H9 (cell line): ENCODE results near the gene STRIP1. TPM values are rescaled to one million over a fixed set of nuclear protein-coding genes. Genes with fewer than 3 reads are reported as not detected.

Source experiments
- DNase-seq: peaks from one replicate; pipeline ENCODE4 v3.0.0-alpha.2; 2017
- H2AFZ ChIP-seq: one replicate; pipeline ENCODE4 v1.6.1; 2013; ENCODE audit warnings: mild to moderate bottlenecking, low read length, control low read depth, moderate library complexity
- H2AK5ac ChIP-seq: 2 replicates; pipeline ENCODE4 v1.6.1; 2013; ENCODE audit warnings: low read length, control low read depth, mixed read lengths; ENCODE audit not compliant: insufficient read length
- H2BK120ac ChIP-seq: one replicate; pipeline ENCODE4 v1.6.1; 2013; ENCODE audit warnings: low read depth, mild to moderate bottlenecking, low read length, control low read depth, inconsistent platforms; ENCODE audit not compliant: poor library complexity, severe bottlenecking
- H2BK12ac ChIP-seq: 2 replicates; pipeline ENCODE4 v1.6.1; 2013; ENCODE audit warnings: low read length, control low read depth, mixed read lengths, low read depth; ENCODE audit not compliant: insufficient read length
- H2BK15ac ChIP-seq: 2 replicates; pipeline ENCODE4 v1.6.1; 2013; ENCODE audit warnings: low read depth, low read length, control low read depth
- H2BK20ac ChIP-seq: one replicate; pipeline ENCODE4 v1.6.1; 2013; ENCODE audit warnings: low read depth, mild to moderate bottlenecking, low read length, control low read depth, inconsistent platforms; ENCODE audit not compliant: poor library complexity, severe bottlenecking
- H2BK5ac ChIP-seq: 2 replicates; pipeline ENCODE4 v1.6.1; 2013; ENCODE audit warnings: low read length, control low read depth, mixed read lengths; ENCODE audit not compliant: insufficient read length
- H3K14ac ChIP-seq: 2 replicates; pipeline ENCODE4 v1.6.1; 2013; ENCODE audit warnings: low read length, control low read depth; ENCODE audit not compliant: insufficient read depth
- H3K18ac ChIP-seq: 2 replicates; pipeline ENCODE4 v1.6.1; 2013; ENCODE audit warnings: low read depth, mild to moderate bottlenecking, mixed read lengths, low read length, control low read depth; ENCODE audit not compliant: insufficient read length
- H3K23ac ChIP-seq: 2 replicates; pipeline ENCODE4 v1.6.1; 2013; ENCODE audit warnings: low read length, control low read depth, mixed read lengths, low read depth; ENCODE audit not compliant: insufficient read length
- H3K23me2 ChIP-seq: 2 replicates; pipeline ENCODE4 v1.6.1; 2013; ENCODE audit warnings: low read depth, mild to moderate bottlenecking, mixed read lengths, low read length, control low read depth; ENCODE audit not compliant: insufficient read length, poor library complexity, severe bottlenecking
- H3K27ac ChIP-seq: 2 replicates; pipeline ENCODE4 v1.5.1; 2013; ENCODE audit warnings: low read length, control low read depth, mixed read lengths, low read depth; ENCODE audit not compliant: insufficient read length
- H3K27me3 ChIP-seq: 2 replicates; pipeline ENCODE4 v1.6.1; 2013; ENCODE audit warnings: low read length, control low read depth, inconsistent platforms; ENCODE audit not compliant: insufficient read depth
- H3K4ac ChIP-seq: 2 replicates; pipeline ENCODE4 v1.6.1; 2013; ENCODE audit warnings: low read depth, mild to moderate bottlenecking, control low read depth, inconsistent platforms, low read length, moderate library complexity
- H3K4me1 ChIP-seq: 2 replicates; pipeline ENCODE4 v1.6.1; 2013; ENCODE audit warnings: low read length, control low read depth, inconsistent platforms; ENCODE audit not compliant: insufficient read depth
- H3K4me2 ChIP-seq: 2 replicates; pipeline ENCODE4 v1.6.1; 2013; ENCODE audit warnings: low read length, control low read depth, mixed read lengths; ENCODE audit not compliant: insufficient read length, insufficient read depth
- H3K56ac ChIP-seq: 2 replicates; pipeline ENCODE4 v1.6.1; 2013; ENCODE audit warnings: low read depth, mild to moderate bottlenecking, mixed read lengths, low read length, control low read depth; ENCODE audit not compliant: insufficient read length
- H3K79me1 ChIP-seq: 2 replicates; pipeline ENCODE4 v1.6.1; 2013; ENCODE audit warnings: low read depth, mild to moderate bottlenecking, moderate library complexity, low read length, control low read depth, inconsistent platforms; ENCODE audit not compliant: insufficient read depth, poor library complexity, severe bottlenecking
- H3K79me2 ChIP-seq: 2 replicates; pipeline ENCODE4 v1.6.1; 2013; ENCODE audit warnings: low read length, control low read depth, inconsistent platforms; ENCODE audit not compliant: insufficient read depth
- H3K9ac ChIP-seq: 2 replicates; pipeline ENCODE4 v1.6.1; 2013; ENCODE audit warnings: low read length, control low read depth, mixed read lengths; ENCODE audit not compliant: insufficient read length; ENCODE audit errors: extremely low read depth
- H3K9me3 ChIP-seq: one replicate; pipeline ENCODE4 v1.6.1; 2013; ENCODE audit warnings: low read depth, low read length, inconsistent platforms; ENCODE audit not compliant: control insufficient read depth
- H3T11ph ChIP-seq: one replicate; pipeline ENCODE4 v1.6.1; 2013; ENCODE audit warnings: mild to moderate bottlenecking, low read length, control low read depth, inconsistent platforms
- H4K20me1 ChIP-seq: one replicate; pipeline ENCODE4 v1.6.1; 2013; ENCODE audit not compliant: control insufficient read depth, insufficient read length, insufficient read depth
- H4K5ac ChIP-seq: 2 replicates; pipeline ENCODE4 v1.6.1; 2013; ENCODE audit warnings: low read depth, mild to moderate bottlenecking, mixed read lengths, low read length, control low read depth; ENCODE audit not compliant: insufficient read length
- H4K8ac ChIP-seq: replicated peaks from 2 replicates; pipeline ENCODE4 v1.6.1; 2013; ENCODE audit warnings: low read length, control low read depth, mixed read lengths, low read depth; ENCODE audit not compliant: insufficient read length
- H4K91ac ChIP-seq: 2 replicates; pipeline ENCODE4 v1.6.1; 2013; ENCODE audit warnings: low read depth, mild to moderate bottlenecking, moderate library complexity, mixed read lengths, low read length, control low read depth; ENCODE audit not compliant: insufficient read length
- H3K27ac Mint-ChIP-seq, 3 experiments: 2 replicates in 2 of 3; 3 replicates in 1 of 3; pipeline ENCODE4 v1.8.0; 2020 to 2021; ENCODE audit warnings: mixed read lengths in 3 of 3, mild to moderate bottlenecking in 1 of 3, moderate library complexity in 1 of 3
- H3K27me3 Mint-ChIP-seq: 2 replicates; pipeline ENCODE4 v1.8.0; 2021; ENCODE audit warnings: low read depth, mild to moderate bottlenecking, moderate library complexity, mixed read lengths
- H3K36me3 Mint-ChIP-seq, 3 experiments: 2 replicates in 2 of 3; 3 replicates in 1 of 3; pipeline ENCODE4 v1.8.0; 2020 to 2021; ENCODE audit warnings: low read depth in 3 of 3, mixed read lengths in 3 of 3; ENCODE audit not compliant: insufficient read depth in 1 of 3
- H3K4me1 Mint-ChIP-seq, 2 experiments: 2 replicates each; pipeline ENCODE4 v1.8.0; 2020; ENCODE audit warnings: mixed read lengths in 2 of 2
- H3K4me3 Mint-ChIP-seq, 2 experiments: 2 replicates in 1 of 2; 3 replicates in 1 of 2; pipeline ENCODE4 v1.8.0; 2020 to 2021; ENCODE audit warnings: mild to moderate bottlenecking in 2 of 2, mixed read lengths in 2 of 2, moderate library complexity in 1 of 2
- H3K9me3 Mint-ChIP-seq, 2 experiments: 2 replicates in 1 of 2; 3 replicates in 1 of 2; pipeline ENCODE4 v1.8.0; 2020; ENCODE audit warnings: mild to moderate bottlenecking in 2 of 2, mixed read lengths in 2 of 2, moderate library complexity in 1 of 2
- WGBS: extraction: QIAGEN DNeasy Blood & Tissue Kit; methylation state at CpG from one replicate; pipeline ENCODE4 v1.1.7; 2013; ENCODE audit warnings: missing lambda C conversion rate, low lambda C conversion rate, mixed read lengths; ENCODE audit not compliant: insufficient read length; ENCODE audit errors: extremely low coverage; 5-methylcytosine and 5-hydroxymethylcytosine counted together
- total RNA-seq: library from RNA; stranded (reverse); gene quantifications from 2 replicates; pipeline ENCODE4 v1.2.1, GENCODE V29; 2021
- TF ChIP-seq, protein P1 (sequence below): fragments of 200-600 bp; sonication (generic); conservative IDR thresholded peaks from 3 replicates; pipeline ENCODE4 v1.8.0; 2021; ENCODE audit warnings: antibody characterized with exemption, mild to moderate bottlenecking

The STRIP1 gene
- total RNA-seq, 1 experiment from 2014 or later = 43.6 TPM

GRCh38 chr1:109994654-109995053, 39.8 kb upstream of the STRIP1 start:
- Histone ChIP-seq H3K14ac (no peak overlapping the region), H3K4me1 (no peaks in the 10 kb centered on the region), H3K9ac (no peak overlapping the region), H3K79me1 (peaks cover 4% of the 10 kb centered on the region), H3K18ac (no peak overlapping the region), H3K56ac (no peak overlapping the region), H2BK12ac (no peak overlapping the region), H3K23ac (no peak overlapping the region), H4K8ac (no peak overlapping the region), H2BK20ac (no peak overlapping the region), H2AFZ (no peak overlapping the region), H2BK5ac (no peak overlapping the region), H3T11ph (no peak overlapping the region), H3K23me2 (no peaks in the 10 kb centered on the region), H3K79me2 (peaks cover 2% of the 10 kb centered on the region; the same call in 1 of the 2 replicates), H3K27me3 (no peaks in the 10 kb centered on the region), H3K27ac (no peak overlapping the region), H3K9me3 (no peaks in the 10 kb centered on the region), H2BK15ac (no peak overlapping the region), H2BK120ac (no peak overlapping the region), H4K91ac (no peak overlapping the region), H3K4me2 (no peak overlapping the region), H2AK5ac (no peak overlapping the region), H4K20me1 (no peaks in the 10 kb centered on the region), H3K4ac (no peak overlapping the region), H4K5ac (no peak overlapping the region)
- Mint-ChIP-seq H3K36me3 (peaks cover 0 to 15% (median 14%) of the 10 kb centered on the region in 3 experiments; a peak in 6 of 7 replicates), H3K9me3 (no peaks in the 10 kb centered on the region), H3K4me1 (peaks cover 2 to 5% of the 10 kb centered on the region in 2 experiments; a peak in 3 of 4 replicates), H3K4me3 (no peak overlapping the region), H3K27ac (no peak overlapping the region), H3K27me3 (no peaks in the 10 kb centered on the region)
- DNase-seq = no peak
- no CpG with 5 or more reads among the region's 1 CpG for WGBS
- TF ChIP-seq, protein P1, sequence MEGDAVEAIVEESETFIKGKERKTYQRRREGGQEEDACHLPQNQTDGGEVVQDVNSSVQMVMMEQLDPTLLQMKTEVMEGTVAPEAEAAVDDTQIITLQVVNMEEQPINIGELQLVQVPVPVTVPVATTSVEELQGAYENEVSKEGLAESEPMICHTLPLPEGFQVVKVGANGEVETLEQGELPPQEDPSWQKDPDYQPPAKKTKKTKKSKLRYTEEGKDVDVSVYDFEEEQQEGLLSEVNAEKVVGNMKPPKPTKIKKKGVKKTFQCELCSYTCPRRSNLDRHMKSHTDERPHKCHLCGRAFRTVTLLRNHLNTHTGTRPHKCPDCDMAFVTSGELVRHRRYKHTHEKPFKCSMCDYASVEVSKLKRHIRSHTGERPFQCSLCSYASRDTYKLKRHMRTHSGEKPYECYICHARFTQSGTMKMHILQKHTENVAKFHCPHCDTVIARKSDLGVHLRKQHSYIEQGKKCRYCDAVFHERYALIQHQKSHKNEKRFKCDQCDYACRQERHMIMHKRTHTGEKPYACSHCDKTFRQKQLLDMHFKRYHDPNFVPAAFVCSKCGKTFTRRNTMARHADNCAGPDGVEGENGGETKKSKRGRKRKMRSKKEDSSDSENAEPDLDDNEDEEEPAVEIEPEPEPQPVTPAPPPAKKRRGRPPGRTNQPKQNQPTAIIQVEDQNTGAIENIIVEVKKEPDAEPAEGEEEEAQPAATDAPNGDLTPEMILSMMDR = no peak
